HEK293 (cell line): Measurements from ENCODE around the gene ERFE.

Experiments
- CTCF ChIP-seq: fragments of 450-650 bp; formaldehyde crosslinking; IDR thresholded peaks from 2 replicates; pipeline ENCODE4 v1.5.1; 2016; ENCODE audit warnings: missing biosample characterization, missing genetic modification characterization
- KLF16 ChIP-seq: fragments of 450-650 bp; formaldehyde crosslinking; IDR thresholded peaks from 2 replicates; pipeline ENCODE4 v1.5.1; 2017; ENCODE audit warnings: missing biosample characterization, missing genetic modification characterization
- ZBTB44 ChIP-seq: fragments of 450-650 bp; IDR thresholded peaks from 2 replicates; pipeline ENCODE4 v1.5.1; 2018; ENCODE audit warnings: missing biosample characterization, mild to moderate bottlenecking, missing genetic modification characterization
- ZBTB8A ChIP-seq: fragments of 450-650 bp; formaldehyde crosslinking; IDR thresholded peaks from 2 replicates; pipeline ENCODE4 v1.5.1; 2016; ENCODE audit warnings: missing biosample characterization, missing genetic modification characterization
- ZNF645 ChIP-seq: fragments of 450-650 bp; formaldehyde crosslinking; IDR thresholded peaks from 2 replicates; pipeline ENCODE4; 2016; ENCODE audit warnings: missing biosample characterization, missing genetic modification characterization

GRCh38 chr2:238132463-238133450 lies 26.0 kb upstream of the ERFE start:
- TF ChIP-seq KLF16 (tag by site-specific recombination) = no peak
- TF ChIP-seq CTCF (tag by site-specific recombination) = no peak
- no peak for TF ChIP-seq ZBTB8A (tag by site-specific recombination)
- no peak for TF ChIP-seq ZNF645 (tag by site-specific recombination)
- TF ChIP-seq ZBTB44 (tag by site-specific recombination) = no peak
